ENCODE data around the gene MYO1C.
A peak's percentile ranks its signal among the peaks of the same experiment; 100 is the strongest.
"Not testable (repeated sequence)": the region's sequence is repeated elsewhere in the genome, so short reads cannot be mapped to it uniquely, and the experiment has no call there.

The MYO1C gene

DNA sequence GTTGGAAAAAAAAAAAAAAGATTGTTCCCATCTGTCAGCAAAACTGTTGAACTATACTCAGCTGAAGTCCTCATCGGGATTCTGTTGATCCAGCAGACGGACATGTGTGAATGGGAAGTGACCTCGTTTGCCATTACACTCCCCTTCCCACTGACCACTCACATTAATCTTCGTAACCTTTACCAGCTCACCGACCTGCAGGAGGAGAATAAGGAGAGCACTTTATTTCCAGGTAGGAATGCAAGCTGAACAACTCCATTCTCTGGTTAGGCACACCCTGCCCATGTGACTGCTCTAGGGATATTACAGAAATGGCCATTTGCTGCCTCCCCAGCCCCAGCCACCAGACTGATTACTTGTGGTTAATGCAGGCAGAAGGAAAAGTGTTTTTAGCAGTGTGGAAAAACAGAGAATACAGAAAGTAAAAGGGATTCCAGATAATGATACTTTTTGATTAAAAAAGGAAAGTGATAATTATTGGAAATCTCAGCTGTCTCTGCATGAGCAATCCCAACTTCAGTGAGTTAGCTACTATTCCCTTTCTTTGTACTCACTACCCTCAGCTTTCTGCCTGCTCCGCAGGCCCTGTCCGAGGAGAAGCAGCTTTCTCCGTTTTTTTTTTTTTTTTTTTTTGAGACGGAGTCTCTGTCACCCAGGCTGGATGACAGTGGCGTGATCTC lies 68.9 kb downstream of the MYO1C start:
- DNase-seq (ENCODE audit: low read depth): peak; percentile 6

DNA sequence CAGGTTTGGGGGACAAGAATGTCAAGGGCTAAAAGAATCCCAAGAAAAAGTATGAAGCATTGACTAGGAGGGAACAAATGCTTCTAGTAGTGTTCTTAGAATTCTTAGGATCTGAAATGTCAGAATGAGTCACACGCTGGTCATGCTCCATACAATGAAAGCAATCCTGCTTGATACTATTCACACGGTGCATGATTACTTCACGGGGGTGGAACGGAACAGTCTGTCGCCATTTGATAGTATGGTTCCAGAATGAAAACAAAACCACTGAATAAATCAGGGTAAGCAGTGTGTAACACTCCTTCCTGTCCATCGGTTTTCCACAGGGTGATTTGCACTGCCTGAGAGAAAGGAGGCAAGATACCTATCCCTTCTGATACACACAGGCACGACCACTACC lies 69.6 kb downstream of the MYO1C start:
- peak; percentile 97 for DNase-seq (ENCODE audit: low read depth)

DNA sequence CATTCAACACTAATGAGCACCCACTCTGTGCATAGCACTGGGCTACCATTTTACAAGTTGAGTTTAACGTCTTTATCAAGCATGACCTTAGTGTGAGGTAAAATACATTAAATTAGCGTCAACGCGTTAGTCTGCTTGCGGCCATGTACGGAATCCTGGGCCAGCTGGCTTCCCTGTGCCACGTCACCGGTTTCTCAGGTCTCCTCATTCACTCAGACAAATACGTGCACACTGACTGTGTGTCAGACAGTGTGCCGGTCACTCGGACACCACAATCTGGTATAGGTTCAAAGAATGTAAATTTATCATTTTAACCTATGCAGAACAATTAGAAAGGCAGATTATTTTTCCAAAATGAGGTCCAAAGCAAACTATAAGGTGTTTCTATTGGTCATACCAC lies 71.0 kb downstream of the MYO1C start:
- DNase-seq (ENCODE audit: low read depth): no peak

DNA sequence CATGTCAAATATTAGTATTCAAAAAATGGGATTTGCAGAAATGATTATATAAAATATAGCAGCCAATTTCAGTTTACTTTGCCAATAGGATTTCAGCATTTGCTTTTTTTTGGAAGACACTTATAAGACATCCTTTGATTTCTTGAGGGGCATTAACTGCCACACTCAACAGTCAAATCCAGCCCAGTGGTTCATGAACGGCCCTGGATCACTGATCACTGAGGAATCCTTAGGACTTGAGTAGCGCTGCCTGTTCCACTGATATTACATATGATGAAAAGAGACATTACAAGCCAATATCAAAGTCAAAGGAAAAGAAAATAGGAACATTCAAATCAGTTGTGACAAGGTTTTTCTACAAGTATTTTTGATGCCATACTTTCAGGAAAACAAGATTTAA lies 71.5 kb downstream of the MYO1C start:
- no peak for DNase-seq (ENCODE audit: low read depth)

DNA sequence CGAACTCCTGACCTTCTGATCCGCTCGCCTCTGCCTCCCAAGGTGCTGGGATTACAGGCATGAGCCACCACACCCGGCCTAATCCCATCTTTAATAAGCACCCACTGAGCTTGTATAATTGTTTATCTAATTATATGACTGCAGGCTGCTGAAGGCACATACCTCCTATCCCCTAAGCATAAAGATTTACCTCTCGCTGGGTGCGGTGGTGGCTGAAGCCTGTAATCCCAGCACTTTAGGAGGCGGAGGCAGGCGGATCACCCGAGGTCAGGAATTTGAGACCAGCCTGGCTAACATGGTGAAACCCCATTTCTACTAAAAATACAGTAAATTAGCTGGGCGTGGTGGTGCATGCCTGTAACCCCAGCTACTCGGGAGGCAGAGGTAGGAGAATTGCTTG lies 72.3 kb downstream of the MYO1C start:
- DNase-seq (ENCODE audit: low read depth): no peak

DNA sequence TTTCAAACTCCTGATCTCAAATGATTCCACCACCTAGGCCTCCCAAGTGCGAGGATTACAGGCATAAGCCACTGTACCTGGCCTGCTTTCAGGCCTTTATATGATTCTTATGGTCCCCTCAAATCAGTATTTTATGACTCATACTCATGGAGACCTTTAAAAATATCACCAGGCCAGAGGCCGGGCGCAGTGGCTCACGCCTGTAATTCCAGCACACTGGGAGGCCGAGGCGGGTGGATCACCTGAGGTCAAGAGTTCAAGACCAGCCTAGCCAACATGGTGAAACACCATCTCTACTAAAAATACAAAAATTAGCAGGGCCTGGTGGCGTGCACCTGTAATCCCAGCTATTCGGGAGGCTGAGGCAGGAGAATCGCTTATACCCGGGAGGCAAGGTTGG lies 74.0 kb downstream of the MYO1C start:
- DNase-seq (ENCODE audit: low read depth): not testable (repeated sequence)

DNA sequence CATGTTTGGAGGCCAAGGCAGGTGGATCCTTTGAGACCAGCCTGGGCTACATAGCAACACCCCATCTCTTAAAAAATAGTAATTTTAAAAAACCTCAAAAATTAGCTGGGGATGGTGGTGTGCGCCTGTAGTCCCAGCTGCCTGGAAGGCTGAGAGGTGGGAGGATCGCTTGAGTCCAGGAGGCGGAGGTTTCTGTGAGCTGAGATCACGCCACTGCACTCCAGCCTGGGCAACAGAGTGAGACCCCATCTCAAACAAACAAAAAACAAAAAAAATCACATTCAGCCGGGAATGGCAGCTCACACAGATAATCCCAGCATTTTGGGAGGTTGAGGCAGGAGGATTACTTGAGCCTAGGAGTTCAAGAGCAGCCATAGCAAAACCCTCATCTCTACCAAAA lies 76.1 kb downstream of the MYO1C start:
- DNase-seq (ENCODE audit: low read depth): no peak

DNA sequence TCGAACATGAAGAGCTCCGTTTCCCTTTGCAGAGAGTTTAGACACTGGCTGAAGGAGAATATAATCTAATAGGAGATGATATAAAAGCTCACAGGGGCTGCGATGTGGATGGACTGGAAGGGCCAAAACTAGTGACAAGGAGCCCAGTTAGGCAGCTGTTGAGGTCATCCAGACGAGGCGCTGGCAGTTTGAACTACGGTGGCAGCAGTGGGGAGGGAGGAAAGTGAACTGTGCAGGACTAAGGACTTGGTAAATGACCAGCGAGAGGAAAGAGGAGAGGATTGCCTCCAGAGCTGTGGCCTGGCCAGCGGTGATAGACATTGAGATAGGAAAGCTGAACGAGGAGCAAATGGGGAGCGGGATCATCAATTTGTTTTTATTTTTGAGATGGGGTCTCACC lies 77.9 kb downstream of the MYO1C start:
- no peak for DNase-seq (ENCODE audit: low read depth)
